DLD1 (cell line): ENCODE results near the gene PDZD2.
"Not testable (repeated sequence)": the region's sequence is repeated elsewhere in the genome, so short reads cannot be mapped to it uniquely, and the experiment has no call there.

Experiments used
- in situ Hi-C: cut with HindIII; loops from 2 replicates; pipeline ENCODE4 v1.10.0; 2017; ENCODE audit warnings: low sequenced_read_pairs

PDZD2 gene

GRCh38 chr5:31731016-31731415 lies 92.1 kb downstream of the PDZD2 start:
- in situ Hi-C loops: no loop called here

- in situ Hi-C loops: no loop called here
These were observed 92.9 kb downstream of the PDZD2 start for GRCh38 chr5:31731710-31732301.

GRCh38 chr5:31732821-31733220 lies 93.9 kb downstream of the PDZD2 start:
- in situ Hi-C loops: not testable (repeated sequence)

DNA sequence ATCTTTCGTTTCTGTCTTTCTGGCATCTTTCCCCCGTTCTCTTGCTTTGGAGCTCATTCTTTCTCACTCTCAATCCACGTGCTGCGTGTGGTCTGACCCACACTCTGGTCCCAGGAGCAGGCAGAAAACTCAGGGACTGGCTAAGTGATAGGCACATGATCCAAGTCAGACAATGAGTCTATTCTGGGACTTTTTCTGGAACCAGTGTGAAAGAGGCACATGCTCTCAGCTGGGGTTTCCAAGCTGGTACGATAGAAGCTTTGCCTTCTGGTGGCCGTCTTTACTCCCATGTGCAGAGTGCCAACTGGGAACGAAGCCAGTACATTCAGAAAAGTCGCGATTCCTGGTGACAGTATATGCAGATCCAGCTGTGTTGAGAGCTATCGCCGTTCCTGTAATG lies 94.4 kb downstream of the PDZD2 start:
- in situ Hi-C loops: no loop called here

GRCh38 chr5:31736127-31736526 lies 97.2 kb downstream of the PDZD2 start:
- in situ Hi-C loops: no loop called here

GRCh38 chr5:31738199-31738598 lies 99.3 kb downstream of the PDZD2 start:
- in situ Hi-C loops: no loop called here

GRCh38 chr5:31741496-31741895 lies 102.6 kb downstream of the PDZD2 start:
- in situ Hi-C loops: no loop called here

GRCh38 chr5:31743678-31744077 lies 104.7 kb downstream of the PDZD2 start:
- in situ Hi-C loops: no loop called here

DNA sequence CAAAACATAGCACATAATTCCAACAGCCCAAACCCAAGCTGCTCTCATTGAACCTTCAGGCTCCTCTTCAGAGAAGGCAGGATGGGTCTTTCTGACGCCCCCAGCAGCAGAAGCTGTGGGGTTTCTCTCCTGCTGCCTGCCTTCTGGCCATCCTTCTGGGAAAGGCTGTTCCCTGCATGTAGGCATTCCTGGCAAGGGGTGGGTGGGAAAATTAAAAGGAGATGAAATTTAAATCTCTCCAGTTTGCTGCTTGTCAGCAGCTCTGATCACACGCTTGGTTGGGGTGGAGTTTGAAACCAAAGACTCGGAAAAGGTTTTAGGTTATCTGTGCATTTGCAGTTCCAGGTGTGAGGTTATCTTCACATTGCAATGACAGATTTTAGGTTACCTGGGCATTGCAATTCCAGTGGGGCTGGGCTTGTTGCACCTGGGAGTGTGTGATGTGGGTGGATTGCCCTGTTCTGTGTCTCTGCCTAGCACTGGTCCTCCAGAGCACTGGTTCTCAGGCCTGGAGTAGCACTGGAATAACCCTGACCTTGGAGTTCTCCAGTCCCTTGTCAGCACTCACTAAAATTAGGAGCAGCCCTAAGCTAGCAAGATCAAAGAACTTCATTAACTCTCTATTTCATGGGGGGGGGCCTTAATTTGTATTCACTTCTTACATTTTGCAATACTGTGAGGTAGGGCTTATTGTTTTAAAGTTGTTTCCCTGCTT lies 109.7 kb downstream of the PDZD2 start:
- in situ Hi-C loops: no loop called here

- in situ Hi-C loops: no loop called here
These were observed 111.3 kb downstream of the PDZD2 start for GRCh38 chr5:31750215-31750614.

GRCh38 chr5:31751610-31752009 lies 112.7 kb downstream of the PDZD2 start:
- in situ Hi-C loops: no loop called here

DNA sequence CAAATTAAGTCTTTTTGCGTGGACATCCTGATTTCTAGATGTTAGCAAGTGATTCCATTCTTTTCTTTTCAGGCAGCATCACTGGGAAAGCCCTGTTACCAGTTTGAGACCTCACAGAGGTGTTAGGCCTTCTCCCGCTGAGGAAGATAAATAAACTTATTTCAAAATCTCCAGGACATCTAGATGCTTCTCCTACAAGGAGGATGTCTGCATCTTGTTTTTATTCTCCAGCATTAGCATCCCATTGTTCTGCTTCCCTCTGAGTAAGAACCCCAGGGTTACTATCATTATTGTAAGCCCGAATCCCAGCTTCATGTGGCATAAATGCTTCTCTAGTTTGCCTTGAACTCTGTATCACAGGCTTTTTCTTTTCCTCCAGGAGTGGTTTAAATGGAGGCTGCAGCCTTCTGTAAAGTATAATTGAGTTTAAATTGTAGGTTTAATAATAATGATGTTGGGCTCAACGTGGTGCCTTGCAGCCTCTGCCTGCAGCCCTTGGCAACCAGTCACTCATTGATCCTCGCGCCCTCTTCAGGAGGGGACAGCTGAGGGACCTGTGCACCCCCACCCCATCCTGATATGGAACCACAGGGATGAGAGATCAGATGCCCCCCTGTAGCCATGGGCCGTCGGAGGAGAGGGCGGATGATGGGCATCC lies 114.9 kb downstream of the PDZD2 start:
- in situ Hi-C loops: no loop called here

GRCh38 chr5:31754358-31754704 lies 115.4 kb downstream of the PDZD2 start:
- in situ Hi-C loops: no loop called here

GRCh38 chr5:31754741-31755675 lies 116.1 kb downstream of the PDZD2 start:
- in situ Hi-C loops: no loop called here

DNA sequence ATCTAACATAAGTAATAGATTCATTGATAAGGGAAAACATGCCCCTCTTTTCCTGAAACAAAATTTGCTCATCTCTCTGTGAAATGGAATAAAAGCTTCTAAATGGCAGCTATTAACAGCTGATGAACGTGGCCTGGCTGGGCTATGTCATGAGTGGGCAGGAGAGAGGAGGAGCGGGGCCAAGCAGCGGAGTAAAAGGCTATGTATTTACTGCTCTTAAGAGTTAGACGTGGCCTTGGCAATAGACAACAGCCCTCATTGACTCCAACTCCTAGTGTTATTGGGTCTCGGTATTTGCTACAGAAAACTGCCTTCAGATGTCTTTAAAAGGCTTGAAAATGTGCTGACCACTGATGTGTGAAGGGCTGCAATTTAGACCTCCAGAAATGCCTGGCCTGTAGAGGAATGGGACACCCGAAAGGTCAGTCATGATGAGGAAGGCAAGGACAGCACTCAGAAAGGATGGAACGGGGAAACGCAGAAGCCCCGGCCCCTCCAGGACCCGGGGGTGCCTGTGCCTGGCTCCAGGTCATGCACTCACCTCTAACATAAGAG lies 116.8 kb downstream of the PDZD2 start:
- in situ Hi-C loops: no loop called here

- in situ Hi-C loops: no loop called here
These were observed 118.9 kb downstream of the PDZD2 start for GRCh38 chr5:31757806-31758205.

GRCh38 chr5:31758803-31759425 lies 120.0 kb downstream of the PDZD2 start:
- in situ Hi-C loops: no loop called here

- in situ Hi-C loops: no loop called here
These were observed 121.0 kb downstream of the PDZD2 start for GRCh38 chr5:31759925-31760324.

DNA sequence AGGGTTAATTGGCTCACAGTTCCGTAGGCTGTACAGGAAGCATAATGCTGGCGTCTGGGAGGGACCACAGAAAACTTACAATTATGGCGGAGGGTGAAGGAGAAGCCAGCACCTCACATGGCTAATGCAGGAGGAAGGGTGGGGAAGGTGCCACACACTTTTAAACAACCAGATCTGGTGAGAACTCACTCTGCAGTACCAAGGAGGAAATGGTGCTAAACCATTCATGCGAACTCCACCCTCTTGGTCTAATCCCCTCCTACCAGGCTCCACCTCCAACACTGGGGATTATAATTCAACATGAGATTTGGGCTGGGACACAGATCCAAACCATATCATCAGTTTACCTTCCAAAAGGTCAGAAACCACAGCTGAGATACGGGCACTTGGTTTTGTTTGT lies 122.9 kb downstream of the PDZD2 start:
- in situ Hi-C loops: no loop called here

DNA sequence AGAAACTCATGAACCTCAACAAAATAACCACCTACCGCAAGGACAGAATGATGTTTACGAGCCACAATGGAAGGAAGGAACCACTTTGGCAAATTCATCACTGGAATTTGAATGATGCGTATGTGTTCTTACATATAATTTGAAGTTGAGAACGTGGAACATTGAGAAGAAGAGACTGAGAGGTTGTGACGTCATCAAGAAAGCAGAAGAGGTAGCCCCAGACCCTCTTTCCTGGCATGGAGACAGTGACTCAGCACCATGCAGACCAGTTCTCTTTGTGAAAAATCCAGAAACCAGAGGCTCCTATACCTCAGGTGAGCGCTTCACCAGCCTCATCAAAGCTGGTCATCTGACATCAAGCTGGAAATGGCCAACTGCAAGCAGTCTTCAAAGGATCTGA lies 124.5 kb downstream of the PDZD2 start:
- in situ Hi-C loops: no loop called here

GRCh38 chr5:31764687-31765086 lies 125.8 kb downstream of the PDZD2 start:
- in situ Hi-C loops: not testable (repeated sequence)
